H7 (cell line): ENCODE measurements around the gene WBP1. TPM values are rescaled to one million over a fixed set of nuclear protein-coding genes. Genes with fewer than 3 reads are reported as not detected.

Source experiments
- DNase-seq: peaks from one replicate; pipeline ENCODE4 v3.0.0; 2012
- H3K27me3 ChIP-seq: 2 replicates; pipeline ENCODE4 v1.6.0; 2011; ENCODE audit warnings: mild to moderate bottlenecking, low read length; ENCODE audit not compliant: control insufficient read depth, insufficient read depth
- H3K36me3 ChIP-seq: replicated peaks from 2 replicates; pipeline ENCODE4 v1.5.1; 2011; ENCODE audit warnings: low read length; ENCODE audit not compliant: control insufficient read depth, insufficient read depth
- H3K4me3 ChIP-seq: 2 replicates; pipeline ENCODE4 v1.5.1; 2011; ENCODE audit warnings: low read depth, mild to moderate bottlenecking, control low read depth, low read length, moderate library complexity; ENCODE audit not compliant: insufficient read depth
- total RNA-seq: library from RNA; depleted of rRNA; stranded (reverse); fragments of >200 nt; shearing (Covaris generic); gene quantifications from 2 replicates; pipeline ENCODE4 v1.2.3, GENCODE V29; 2014

WBP1 gene
- total RNA-seq, 1 experiment from 2014 or later: 81.0 TPM

GRCh38 chr2:74496997-74497776, 38.9 kb downstream of the WBP1 start:
- no peak for DNase-seq
- Histone ChIP-seq H3K4me3 (peak overlapping the region; percentile 40; the same call in 1 of the 2 replicates), H3K36me3 (peaks cover 5% of the 10 kb centered on the region), H3K27me3 (peaks cover 70% of the 10 kb centered on the region)

- DNase-seq: peak; percentile 84
- H3K36me3 ChIP-seq: peaks cover 5% of the 10 kb centered on the region
- peaks cover 77% of the 10 kb centered on the region for H3K27me3 ChIP-seq
- H3K4me3 ChIP-seq: peak overlapping the region; percentile 40
These were observed 39.7 kb downstream of the WBP1 start for GRCh38 chr2:74497777-74498499.

DNA sequence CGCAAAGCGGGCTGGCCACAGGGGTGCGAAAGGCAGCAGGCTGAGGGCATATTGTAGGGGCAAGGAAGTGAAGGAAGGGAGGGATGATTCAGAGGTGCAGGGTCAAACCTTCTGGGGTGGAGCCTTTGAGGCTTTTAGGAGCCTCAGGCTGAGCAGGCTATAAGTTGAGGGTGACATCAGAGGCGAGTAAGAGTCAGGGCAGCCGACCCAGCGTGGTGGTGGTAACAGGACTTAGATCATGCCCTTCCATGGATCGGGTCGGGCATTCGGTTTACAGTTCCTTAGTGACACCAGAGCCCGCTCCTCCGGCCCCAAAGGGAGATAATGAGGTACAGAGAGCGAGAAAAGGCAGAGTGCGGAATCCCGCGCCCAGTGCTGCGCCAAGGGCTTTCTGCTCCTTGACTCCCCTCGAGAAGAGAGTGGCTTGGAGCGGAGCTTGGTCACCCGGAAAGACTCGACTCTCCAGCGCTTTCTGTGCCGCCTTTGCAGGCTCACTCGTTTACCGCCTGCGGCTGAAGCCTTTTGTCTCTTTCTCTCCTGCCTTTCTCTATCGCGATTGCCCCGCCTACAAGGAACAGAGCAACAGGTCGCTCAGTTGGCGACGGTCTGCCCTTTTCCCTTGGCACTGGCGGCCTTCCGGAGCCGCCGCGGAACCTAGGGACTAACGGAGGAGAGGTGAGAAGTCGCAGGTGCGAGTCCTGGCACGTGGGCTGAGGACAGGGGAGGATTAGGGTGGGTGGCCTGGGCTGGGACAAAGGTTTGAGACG, 40.4 kb downstream of the WBP1 start:
- Histone ChIP-seq H3K27me3 (peaks cover 85% of the 10 kb centered on the region), H3K36me3 (no peaks in the 10 kb centered on the region), H3K4me3 (peak overlapping the region; percentile 40)
- peak; percentile 84 for DNase-seq

GRCh38 chr2:74499267-74499939, 41.2 kb downstream of the WBP1 start, which contains the start of gene LBX2:
Gene LBX2 (minus strand): TSS chr2:74499603. CDS start chr2:74499537, 66 bp downstream.
- Histone ChIP-seq H3K36me3 (no peaks in the 10 kb centered on the region), H3K27me3 (peaks cover 92% of the 10 kb centered on the region), H3K4me3 (peak within 1 kb of the TSS; percentile 40)
- DNase-seq: peak; percentile 89

DNA sequence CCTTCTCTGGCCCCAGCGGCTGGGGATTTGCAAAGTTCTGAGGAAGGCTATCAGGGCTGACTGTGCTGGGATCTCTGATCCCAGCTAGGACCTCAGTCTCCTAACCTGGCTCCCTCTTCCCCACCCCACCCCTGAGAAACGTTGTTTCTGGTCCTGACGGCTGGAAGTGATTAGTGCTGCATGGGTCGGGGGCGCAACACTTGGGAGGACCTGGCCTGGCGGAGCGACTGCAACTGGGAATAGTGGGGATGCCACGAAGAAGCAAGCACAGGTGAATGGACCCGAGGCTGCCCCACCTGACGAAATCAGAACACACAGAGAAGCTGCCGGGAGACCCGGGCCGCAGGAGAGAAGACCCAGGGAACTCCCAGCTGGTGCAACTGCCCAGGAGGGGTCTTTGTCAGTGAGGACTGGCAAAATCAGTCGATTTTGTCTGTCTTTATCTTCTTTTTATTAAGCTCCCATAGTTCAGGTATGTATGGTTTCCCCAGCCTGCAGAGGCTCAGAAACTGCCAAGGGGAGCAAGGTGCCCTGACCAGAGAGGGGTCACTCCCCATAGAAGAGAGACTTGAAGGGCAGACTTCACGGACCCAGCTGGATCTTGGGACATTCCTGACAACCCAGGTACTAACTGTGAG, 41.8 kb downstream of the WBP1 start:
- peak; percentile 49 for DNase-seq
- H3K4me3 ChIP-seq: peak overlapping the region; percentile 40; the same call in 1 of the 2 replicates
- H3K27me3 ChIP-seq: peaks cover 97% of the 10 kb centered on the region
- no peaks in the 10 kb centered on the region for H3K36me3 ChIP-seq

- Histone ChIP-seq H3K36me3 (no peaks in the 10 kb centered on the region; the same call in 1 of the 2 replicates), H3K27me3 (peaks cover 97% of the 10 kb centered on the region), H3K4me3 (no peak overlapping the region)
- DNase-seq: peak; percentile 63
These were observed 42.3 kb downstream of the WBP1 start for GRCh38 chr2:74500578-74500946.

DNA sequence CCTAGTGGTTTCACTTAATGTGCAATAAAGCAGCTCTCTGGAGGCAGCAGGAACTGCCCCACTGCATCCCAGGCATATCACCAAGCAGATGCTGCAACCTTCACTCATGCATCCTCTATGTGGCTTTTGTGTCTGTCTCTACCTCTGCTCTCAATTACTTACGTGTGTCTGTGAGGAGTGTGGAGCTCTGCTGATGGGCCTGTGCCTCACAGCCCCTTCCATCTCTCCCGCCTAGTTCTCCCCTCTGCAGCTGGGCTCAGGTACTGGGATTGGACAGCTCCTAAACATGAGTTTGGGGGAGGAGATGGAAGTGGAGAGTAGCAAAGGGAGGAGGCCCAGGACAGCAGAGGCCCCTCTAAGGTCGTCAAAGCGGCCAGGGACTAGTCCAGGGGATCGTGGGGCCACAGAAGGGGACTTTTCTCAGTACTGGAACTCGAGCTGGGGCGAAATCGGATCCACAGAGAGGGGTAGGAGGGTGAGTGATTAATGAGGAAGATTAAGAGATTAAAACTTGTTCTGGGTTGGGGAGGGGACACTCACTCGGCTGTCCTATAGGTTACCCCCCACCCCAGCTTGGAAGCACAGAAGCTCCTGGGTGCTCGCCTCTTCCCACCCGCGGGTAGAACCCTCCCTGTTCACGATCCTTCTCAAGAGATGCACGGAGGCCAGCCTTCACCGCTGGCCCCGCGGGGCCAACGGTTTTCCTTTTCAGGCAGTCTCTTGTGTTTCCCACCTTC, 43.3 kb downstream of the WBP1 start:
- Histone ChIP-seq H3K27me3 (peaks cover 91% of the 10 kb centered on the region), H3K36me3 (peaks cover 1% of the 10 kb centered on the region), H3K4me3 (no peak overlapping the region; the same call in 1 of the 2 replicates)
- peak; percentile 71 for DNase-seq

DNA sequence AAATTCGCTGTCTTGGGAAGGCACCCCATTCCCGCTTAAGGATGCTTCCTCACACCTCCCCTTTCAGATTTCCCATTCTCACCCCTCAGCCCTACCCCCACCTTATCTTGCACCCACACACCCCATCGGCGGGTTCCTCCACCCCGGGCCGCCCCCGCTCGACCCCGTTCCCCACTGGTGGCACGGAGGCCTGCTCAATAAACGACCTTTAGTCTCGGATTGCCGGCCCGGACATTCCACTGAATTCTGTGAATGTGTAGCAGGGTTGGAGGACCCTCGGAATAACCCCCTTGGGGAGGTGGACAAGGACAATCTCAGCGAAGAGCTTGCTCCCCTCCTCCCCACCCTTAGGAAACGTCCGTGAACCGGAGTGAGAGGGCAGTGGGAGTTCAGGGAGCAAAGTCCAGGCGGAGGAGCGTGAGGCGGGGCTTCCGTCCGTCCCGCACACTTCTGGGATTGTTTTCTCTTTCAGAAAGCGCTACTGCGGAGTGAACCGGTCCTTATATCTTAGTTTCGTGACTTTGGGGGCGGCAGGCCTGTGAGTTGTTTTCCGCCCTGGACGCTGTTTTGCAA, 44.0 kb downstream of the WBP1 start:
- peak overlapping the region; percentile 52 for H3K4me3 ChIP-seq
- peaks cover 1% of the 10 kb centered on the region for H3K36me3 ChIP-seq
- H3K27me3 ChIP-seq: peaks cover 84% of the 10 kb centered on the region
- DNase-seq: peak; percentile 77

DNA sequence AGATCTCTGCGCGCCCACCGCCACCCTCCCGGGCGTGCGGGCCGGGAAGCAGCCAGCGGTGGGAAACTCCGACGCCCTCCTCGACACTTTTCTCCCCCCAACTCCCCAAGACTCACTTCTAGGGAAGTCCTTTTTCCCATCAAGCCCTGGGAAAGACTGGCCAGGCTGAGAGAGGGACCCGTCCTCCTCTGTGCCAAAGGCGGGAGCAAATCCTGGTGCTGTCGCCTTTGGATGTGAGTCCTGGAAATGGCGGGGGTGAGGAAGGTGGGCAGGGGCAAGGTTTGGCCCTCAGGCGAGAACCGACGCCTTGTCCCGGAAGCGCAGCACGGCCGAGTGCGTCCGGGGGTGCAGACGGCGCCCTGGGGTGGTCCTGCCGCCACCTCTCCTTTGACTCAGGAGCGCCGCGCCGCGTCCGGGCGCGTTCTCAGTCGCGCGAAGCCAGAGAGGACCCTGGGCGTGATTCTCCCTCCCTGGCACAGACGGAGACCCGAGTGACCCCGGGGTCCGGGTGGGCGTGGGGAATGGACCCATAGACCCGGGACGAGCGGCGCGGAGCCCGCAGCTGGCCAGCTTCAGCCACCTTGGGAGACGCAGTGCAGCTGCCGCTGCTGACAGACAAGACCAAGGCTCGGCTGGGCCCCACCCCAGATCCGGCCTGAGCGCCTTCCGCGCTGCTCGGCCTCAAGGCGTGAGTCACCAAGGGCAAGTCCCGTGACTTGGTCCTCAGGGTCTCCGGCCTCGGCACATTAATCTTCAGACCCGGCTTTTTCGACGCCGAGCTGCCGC, 44.7 kb downstream of the WBP1 start:
- H3K4me3 ChIP-seq: peak overlapping the region; percentile 52

GRCh38 chr2:74503506-74504475, 45.6 kb downstream of the WBP1 start:
- Histone ChIP-seq H3K4me3 (peak overlapping the region; percentile 52), H3K27me3 (peaks cover 75% of the 10 kb centered on the region), H3K36me3 (peaks cover 1% of the 10 kb centered on the region)
- peak; percentile 78 for DNase-seq

More for the DNA sequence above, 44.7 kb downstream of the WBP1 start:
- peaks cover 77% of the 10 kb centered on the region for H3K27me3 ChIP-seq
- DNase-seq: peak; percentile 90
- H3K36me3 ChIP-seq: peaks cover 1% of the 10 kb centered on the region

GRCh38 chr2:74504591-74504990, 46.4 kb downstream of the WBP1 start:
- Histone ChIP-seq H3K4me3 (no peak overlapping the region), H3K36me3 (peaks cover 1% of the 10 kb centered on the region), H3K27me3 (peaks cover 74% of the 10 kb centered on the region)
- no peak for DNase-seq
